Tibial nerve (tissue), 4 donors: ENCODE measurements around the gene DLGAP1. TPM values are rescaled to one million over a fixed set of nuclear protein-coding genes. Genes with fewer than 3 reads are reported as not detected.

Source experiments
- DNase-seq, 2 donors: peaks; one replicate each; pipeline ENCODE4 v3.0.0-alpha.2; 2019; ENCODE audit warnings: low spot score in 2 of 2
- H3K27ac ChIP-seq, 4 donors: fragments of 200-600 bp; sonication (generic) in 3 of 4; one replicate each; pipeline ENCODE4 v1.5.1; 2017 to 2019; ENCODE audit warnings: mild to moderate bottlenecking in 1 of 4
- H3K27me3 ChIP-seq, 2 donors: fragments of 200-600 bp; sonication (generic) in 1 of 2; one replicate each; pipeline versions ENCODE4 v1.5.1 to v1.6.0; 2017 to 2019
- H3K36me3 ChIP-seq, 3 donors: fragments of 200-600 bp; sonication (generic); one replicate each; pipeline ENCODE4 v1.5.1; 2018 to 2019
- H3K4me1 ChIP-seq, 4 donors: fragments of 200-600 bp; sonication (generic) in 3 of 4; one replicate each; pipeline ENCODE4 v1.5.1; 2017 to 2019
- H3K4me3 ChIP-seq, 4 donors: fragments of 200-600 bp; sonication (generic) in 3 of 4; one replicate each; pipeline ENCODE4 v1.5.1; 2017 to 2019; ENCODE audit warnings: mild to moderate bottlenecking in 1 of 4, moderate library complexity in 1 of 4
- H3K9me3 ChIP-seq, 4 donors: fragments of 200-600 bp; sonication (generic) in 3 of 4; one replicate each; pipeline ENCODE4 v1.5.1; 2017 to 2019
- EP300 ChIP-seq, 2 donors: sonication (generic); formaldehyde crosslinking; IDR thresholded peaks; one replicate each; pipeline ENCODE4 v1.6.1; 2017; ENCODE audit warnings: antibody characterized with exemption in 2 of 2, mild to moderate bottlenecking in 1 of 2
- POLR2A ChIP-seq, 2 donors: fragments of 450-650 bp; IDR thresholded peaks; one replicate each; pipeline ENCODE4 v1.6.1; 2017; ENCODE audit warnings: antibody characterized with exemption in 2 of 2, mild to moderate bottlenecking in 2 of 2, moderate library complexity in 2 of 2
- WGBS, 2 donors: methylation state at CpG; one replicate each; pipeline ENCODE4 v1.1.5; 2018; 5-methylcytosine and 5-hydroxymethylcytosine counted together
- total RNA-seq, 4 donors: library from RNA; depleted of rRNA; stranded (reverse); fragments of >200 nt; gene quantifications; one replicate each; pipeline ENCODE4 v1.1.0, GENCODE V29; 2016
- TF ChIP-seq, protein P1 (sequence below), 5 experiments: fragments of 200-600 bp in 3 of 5; fragments of 450-650 bp in 2 of 5; sonication (generic) in 3 of 5; IDR thresholded peaks; one replicate each; pipeline ENCODE4 v1.5.1; 2016 to 2019; ENCODE audit warnings: antibody characterized with exemption in 5 of 5, mild to moderate bottlenecking in 3 of 5, moderate library complexity in 2 of 5

DLGAP1 gene
- total RNA-seq, 4 donors from 2014 or later = 1.5 to 18.3 (median 2.5) TPM

DNA sequence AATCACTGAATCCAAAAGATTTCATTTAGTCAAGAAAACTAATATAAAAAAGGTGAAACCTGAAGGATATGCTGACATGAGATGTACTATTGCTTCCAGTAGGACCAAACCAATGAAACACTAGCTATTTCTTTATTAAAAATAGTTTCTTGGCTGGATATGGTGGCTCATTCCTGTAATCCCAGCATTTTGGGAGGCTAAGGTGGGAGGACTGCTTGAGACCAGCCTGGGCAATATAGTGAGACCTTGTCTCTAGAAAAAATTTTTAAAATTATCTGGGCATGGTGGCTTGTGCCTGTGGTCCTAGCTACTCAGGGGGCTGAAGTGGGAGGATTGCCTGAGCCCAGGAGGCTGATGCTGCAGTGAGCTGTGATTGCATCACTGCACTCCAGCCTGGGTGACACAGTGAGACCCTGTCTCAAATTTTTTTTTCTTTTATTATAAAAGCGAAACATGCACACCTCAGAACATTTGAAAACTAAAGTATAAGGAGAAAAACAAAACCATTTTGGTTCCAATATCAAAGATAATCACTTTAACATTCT lies 738.9 kb downstream of the DLGAP1 start:
- no peak for DNase-seq
- no peak overlapping the region for H3K4me3 ChIP-seq
- no peak overlapping the region for H3K27ac ChIP-seq
- H3K4me1 ChIP-seq = no peaks in the 10 kb centered on the region
- no peaks in the 10 kb centered on the region for H3K36me3 ChIP-seq
- WGBS, 2 donors = 91 to 97% methylated on average over 1 of the region's 1 CpG
- TF ChIP-seq POLR2A (IDR thresholded peaks at IDR 0.05) (no peak), EP300 (IDR thresholded peaks at IDR 0.05) (no peak)
- TF ChIP-seq, protein P1, sequence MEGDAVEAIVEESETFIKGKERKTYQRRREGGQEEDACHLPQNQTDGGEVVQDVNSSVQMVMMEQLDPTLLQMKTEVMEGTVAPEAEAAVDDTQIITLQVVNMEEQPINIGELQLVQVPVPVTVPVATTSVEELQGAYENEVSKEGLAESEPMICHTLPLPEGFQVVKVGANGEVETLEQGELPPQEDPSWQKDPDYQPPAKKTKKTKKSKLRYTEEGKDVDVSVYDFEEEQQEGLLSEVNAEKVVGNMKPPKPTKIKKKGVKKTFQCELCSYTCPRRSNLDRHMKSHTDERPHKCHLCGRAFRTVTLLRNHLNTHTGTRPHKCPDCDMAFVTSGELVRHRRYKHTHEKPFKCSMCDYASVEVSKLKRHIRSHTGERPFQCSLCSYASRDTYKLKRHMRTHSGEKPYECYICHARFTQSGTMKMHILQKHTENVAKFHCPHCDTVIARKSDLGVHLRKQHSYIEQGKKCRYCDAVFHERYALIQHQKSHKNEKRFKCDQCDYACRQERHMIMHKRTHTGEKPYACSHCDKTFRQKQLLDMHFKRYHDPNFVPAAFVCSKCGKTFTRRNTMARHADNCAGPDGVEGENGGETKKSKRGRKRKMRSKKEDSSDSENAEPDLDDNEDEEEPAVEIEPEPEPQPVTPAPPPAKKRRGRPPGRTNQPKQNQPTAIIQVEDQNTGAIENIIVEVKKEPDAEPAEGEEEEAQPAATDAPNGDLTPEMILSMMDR (IDR thresholded peaks at IDR 0.05) = no peak
- no peaks in the 10 kb centered on the region for H3K9me3 ChIP-seq
- H3K27me3 ChIP-seq = no peaks in the 10 kb centered on the region

DNA sequence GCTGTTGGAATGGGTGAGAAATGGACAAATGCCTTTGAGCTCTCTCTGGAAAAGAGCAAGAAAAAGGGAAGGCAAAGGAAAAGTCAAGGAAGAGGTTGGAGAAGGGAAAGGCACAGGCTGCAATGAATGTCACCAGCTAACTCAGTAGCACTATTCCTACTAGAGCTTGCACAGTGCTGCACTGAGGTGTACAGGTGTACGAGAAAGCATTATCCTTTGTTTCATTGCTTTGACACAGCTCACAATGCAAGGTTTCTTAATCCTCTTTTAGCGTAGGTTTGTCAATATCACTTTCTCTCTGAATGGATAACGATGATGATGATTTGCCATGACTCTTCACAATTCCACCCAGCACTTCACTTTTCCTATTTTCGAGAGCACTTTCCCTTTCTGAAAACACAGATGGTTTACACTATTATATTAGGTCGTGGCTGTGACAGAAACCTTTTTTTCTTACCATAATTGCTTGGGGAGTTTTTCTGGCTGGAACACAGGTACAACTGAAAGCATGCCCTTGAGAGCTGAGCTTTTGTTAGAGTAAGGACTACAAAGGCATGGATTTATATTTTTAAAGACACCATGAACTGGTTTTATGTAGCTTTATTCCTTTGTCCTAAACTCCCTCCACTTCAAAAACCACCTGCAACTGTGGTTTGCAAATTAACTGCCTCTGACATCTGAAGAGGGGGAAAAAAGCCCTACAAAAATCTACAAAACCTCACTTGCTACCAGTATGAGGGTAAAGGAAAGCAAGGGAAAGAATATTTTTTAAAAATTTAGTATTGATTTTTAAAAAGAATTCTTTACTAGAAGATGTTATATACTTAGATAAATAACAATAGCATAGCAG lies 739.7 kb downstream of the DLGAP1 start:
- 55 to 77% methylated on average over 5 of the region's 5 CpGs for WGBS, 2 donors
- no peak overlapping the region for H3K4me3 ChIP-seq
- H3K27me3 ChIP-seq = no peaks in the 10 kb centered on the region
- TF ChIP-seq, protein P1 (IDR thresholded peaks at IDR 0.05) = no peak
- H3K27ac ChIP-seq = no peak overlapping the region
- no peaks in the 10 kb centered on the region for H3K9me3 ChIP-seq
- no peak for DNase-seq
- no peaks in the 10 kb centered on the region for H3K36me3 ChIP-seq
- H3K4me1 ChIP-seq = peaks cover 0 to 5% (median 0%) of the 10 kb centered on the region in 4 donors

GRCh38 chr18:3713708-3714107 lies 741.4 kb downstream of the DLGAP1 start:
- Histone ChIP-seq H3K4me3 (no peak overlapping the region), H3K4me1 (peaks cover 0 to 8% (median 0%) of the 10 kb centered on the region in 4 donors), H3K36me3 (no peaks in the 10 kb centered on the region), H3K9me3 (no peaks in the 10 kb centered on the region), H3K27ac (no peak overlapping the region), H3K27me3 (no peaks in the 10 kb centered on the region)
- WGBS, 2 donors = 93 to 96% methylated on average over 8 of the region's 8 CpGs
- no peak for DNase-seq
- TF ChIP-seq EP300 (IDR thresholded peaks at IDR 0.05) (no peak), POLR2A (IDR thresholded peaks at IDR 0.05) (no peak)
- TF ChIP-seq, protein P1 (IDR thresholded peaks at IDR 0.05) = no peak

- no peaks in the 10 kb centered on the region for H3K9me3 ChIP-seq
- H3K27me3 ChIP-seq = no peaks in the 10 kb centered on the region
- no peak overlapping the region for H3K27ac ChIP-seq
- no peak for DNase-seq
- TF ChIP-seq, protein P1 (IDR thresholded peaks at IDR 0.05) = no peak
- no peak for TF ChIP-seq POLR2A (IDR thresholded peaks at IDR 0.05)
- TF ChIP-seq EP300 (IDR thresholded peaks at IDR 0.05) = no peak
- H3K36me3 ChIP-seq = no peaks in the 10 kb centered on the region
- H3K4me1 ChIP-seq = peaks cover 0 to 8% (median 0%) of the 10 kb centered on the region in 4 donors
- no peak overlapping the region for H3K4me3 ChIP-seq
- 24 to 45% methylated on average over 4 of the region's 4 CpGs for WGBS, 2 donors
These were observed 741.9 kb downstream of the DLGAP1 start for GRCh38 chr18:3713166-3713565.

- WGBS, 2 donors = 84 to 85% methylated on average over 5 of the region's 5 CpGs
These were observed 742.6 kb downstream of the DLGAP1 start for GRCh38 chr18:3712491-3712890.

More at GRCh38 chr18:3712491-3712890, 742.6 kb downstream of the DLGAP1 start:
- peaks cover 0 to 8% (median 0%) of the 10 kb centered on the region in 4 donors for H3K4me1 ChIP-seq
- H3K27ac ChIP-seq = no peak overlapping the region
- no peaks in the 10 kb centered on the region for H3K36me3 ChIP-seq
- no peaks in the 10 kb centered on the region for H3K27me3 ChIP-seq
- no peak overlapping the region for H3K4me3 ChIP-seq
- H3K9me3 ChIP-seq = no peaks in the 10 kb centered on the region
- DNase-seq = no peak
- no peak for TF ChIP-seq POLR2A (IDR thresholded peaks at IDR 0.05)
- TF ChIP-seq, protein P1 (IDR thresholded peaks at IDR 0.05) = no peak
- no peak for TF ChIP-seq EP300 (IDR thresholded peaks at IDR 0.05)
